Bronchial epithelial cell (primary cell): ENCODE results near the gene MFN1. TPM values are rescaled to one million over a fixed set of nuclear protein-coding genes. Genes with fewer than 3 reads are reported as not detected.

Experiments
- DNase-seq: peaks from one replicate; pipeline ENCODE4 v3.0.0-alpha.2; 2010; ENCODE audit warnings: low read depth
- FAIRE-seq: peaks from 2 replicates; lab custom pipeline; 2011; peaks lifted over from hg19 to GRCh38; lab: Jason Lieb, UNC
- H3K27me3 ChIP-seq: 2 replicates; pipeline ENCODE4 v1.5.1; 2011; ENCODE audit warnings: low read length; ENCODE audit not compliant: control insufficient read depth, insufficient read depth
- H3K36me3 ChIP-seq: 2 replicates; pipeline ENCODE4 v1.5.1; 2011; ENCODE audit warnings: low read length; ENCODE audit not compliant: control insufficient read depth, insufficient read depth
- H3K4me3 ChIP-seq: 2 replicates; pipeline ENCODE4 v1.5.1; 2011; ENCODE audit warnings: mild to moderate bottlenecking, low read depth, low read length, control low read depth
- total RNA-seq: library from RNA; depleted of rRNA; stranded (reverse); fragments of >200 nt; gene quantifications from 2 replicates; pipeline ENCODE4 v1.2.1, GENCODE V29; 2014
- TF ChIP-seq, protein P1 (sequence below): IDR thresholded peaks from 2 replicates; pipeline ENCODE4 v1.5.1; 2011; ENCODE audit warnings: mild to moderate bottlenecking, moderate library complexity, low read length, control low read depth, inconsistent platforms; ENCODE audit not compliant: insufficient read depth, severe bottlenecking

The MFN1 gene
- total RNA-seq, 1 donor from 2014 or later: 47.1 TPM

DNA sequence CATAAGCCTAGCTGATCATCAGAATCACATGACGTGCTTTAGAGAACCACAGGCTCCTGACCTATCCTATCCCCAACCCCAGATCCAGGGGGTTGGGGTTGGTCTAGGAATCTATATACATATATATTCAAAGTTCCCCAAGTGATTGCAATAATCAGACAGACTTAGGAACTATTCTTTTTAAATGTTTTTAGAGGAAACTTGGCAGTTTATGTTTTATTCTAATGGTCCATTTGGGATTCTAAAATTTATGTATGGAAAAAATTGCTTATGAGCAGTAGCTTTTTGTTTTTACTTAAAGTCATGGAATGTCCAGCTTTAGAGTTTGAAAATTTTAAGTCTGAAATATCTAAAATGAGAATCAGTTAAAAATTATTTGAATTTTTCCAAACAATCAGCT is 22.1 kb downstream of the MFN1 start:
- Histone ChIP-seq H3K36me3 (peaks cover 6% of the 10 kb centered on the region), H3K27me3 (no peaks in the 10 kb centered on the region), H3K4me3 (no peak overlapping the region)
- FAIRE-seq: no peak
- no peak for DNase-seq
- TF ChIP-seq, protein P1, sequence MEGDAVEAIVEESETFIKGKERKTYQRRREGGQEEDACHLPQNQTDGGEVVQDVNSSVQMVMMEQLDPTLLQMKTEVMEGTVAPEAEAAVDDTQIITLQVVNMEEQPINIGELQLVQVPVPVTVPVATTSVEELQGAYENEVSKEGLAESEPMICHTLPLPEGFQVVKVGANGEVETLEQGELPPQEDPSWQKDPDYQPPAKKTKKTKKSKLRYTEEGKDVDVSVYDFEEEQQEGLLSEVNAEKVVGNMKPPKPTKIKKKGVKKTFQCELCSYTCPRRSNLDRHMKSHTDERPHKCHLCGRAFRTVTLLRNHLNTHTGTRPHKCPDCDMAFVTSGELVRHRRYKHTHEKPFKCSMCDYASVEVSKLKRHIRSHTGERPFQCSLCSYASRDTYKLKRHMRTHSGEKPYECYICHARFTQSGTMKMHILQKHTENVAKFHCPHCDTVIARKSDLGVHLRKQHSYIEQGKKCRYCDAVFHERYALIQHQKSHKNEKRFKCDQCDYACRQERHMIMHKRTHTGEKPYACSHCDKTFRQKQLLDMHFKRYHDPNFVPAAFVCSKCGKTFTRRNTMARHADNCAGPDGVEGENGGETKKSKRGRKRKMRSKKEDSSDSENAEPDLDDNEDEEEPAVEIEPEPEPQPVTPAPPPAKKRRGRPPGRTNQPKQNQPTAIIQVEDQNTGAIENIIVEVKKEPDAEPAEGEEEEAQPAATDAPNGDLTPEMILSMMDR: no peak

DNA sequence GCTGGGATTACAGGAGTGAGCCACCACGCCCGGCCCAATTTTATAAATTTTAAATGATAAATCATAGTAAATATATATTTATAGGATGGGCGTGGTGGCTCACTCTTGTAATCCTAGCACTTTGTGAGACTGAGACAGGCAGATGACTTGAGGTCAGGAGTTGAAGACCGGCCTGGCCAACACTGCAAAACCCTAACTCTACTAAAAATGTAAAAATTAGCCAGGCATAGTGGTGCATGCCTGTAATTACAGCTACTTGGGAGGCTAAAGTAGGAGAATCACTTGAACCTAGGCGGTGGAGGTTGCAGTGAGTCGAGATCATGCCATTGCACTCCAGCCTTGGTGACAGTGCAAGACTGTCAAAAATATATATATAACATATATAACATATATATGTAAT is 26.4 kb downstream of the MFN1 start:
- no peaks in the 10 kb centered on the region for H3K27me3 ChIP-seq
- peaks cover 6% of the 10 kb centered on the region for H3K36me3 ChIP-seq
- FAIRE-seq (no peak), DNase-seq (no peak)
- H3K4me3 ChIP-seq: no peak overlapping the region
- TF ChIP-seq, protein P1: no peak

DNA sequence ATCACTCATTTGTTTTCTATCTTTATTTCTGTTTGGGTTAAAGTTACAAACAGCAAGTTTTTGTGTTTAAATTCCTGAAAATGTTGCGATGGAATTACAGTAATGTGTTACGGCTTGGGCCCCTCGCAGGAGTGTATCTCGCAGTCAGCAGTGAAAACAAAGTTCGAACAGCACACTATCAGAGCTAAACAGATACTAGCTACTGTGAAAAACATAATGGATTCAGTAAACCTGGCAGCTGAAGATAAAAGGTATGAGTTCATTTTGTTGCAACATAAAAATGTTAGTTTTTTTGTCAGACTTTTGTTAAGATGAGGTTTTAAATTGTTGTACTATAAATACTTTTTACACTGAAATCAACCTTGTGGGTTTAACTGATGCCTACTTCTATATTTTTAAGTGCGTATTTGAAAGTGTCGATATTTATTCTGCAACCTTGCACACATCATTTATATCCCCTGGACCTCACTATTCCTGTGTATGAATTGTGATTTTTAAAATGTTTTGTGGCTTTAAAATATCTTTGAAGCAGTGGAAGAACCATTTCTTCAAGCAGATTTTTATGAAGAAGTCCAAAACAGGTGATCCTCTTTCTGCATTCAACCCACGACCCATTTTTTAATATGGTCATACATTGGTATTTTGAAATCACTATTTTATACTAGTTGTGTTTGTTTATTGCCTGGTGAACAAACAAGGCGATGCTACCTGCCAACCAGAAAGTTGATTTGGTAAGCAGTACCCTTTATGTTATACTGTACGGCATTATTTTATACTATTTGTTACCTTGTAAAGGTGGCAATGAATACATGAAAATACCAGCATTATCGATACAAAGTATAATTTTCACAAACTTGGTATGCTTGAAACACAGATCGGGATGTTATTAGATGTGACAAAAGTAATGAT is 27.8 kb downstream of the MFN1 start:
- Histone ChIP-seq H3K27me3 (no peaks in the 10 kb centered on the region), H3K4me3 (no peak overlapping the region), H3K36me3 (peaks cover 4% of the 10 kb centered on the region)
- no peak for FAIRE-seq
- TF ChIP-seq, protein P1: no peak
- no peak for DNase-seq

DNA sequence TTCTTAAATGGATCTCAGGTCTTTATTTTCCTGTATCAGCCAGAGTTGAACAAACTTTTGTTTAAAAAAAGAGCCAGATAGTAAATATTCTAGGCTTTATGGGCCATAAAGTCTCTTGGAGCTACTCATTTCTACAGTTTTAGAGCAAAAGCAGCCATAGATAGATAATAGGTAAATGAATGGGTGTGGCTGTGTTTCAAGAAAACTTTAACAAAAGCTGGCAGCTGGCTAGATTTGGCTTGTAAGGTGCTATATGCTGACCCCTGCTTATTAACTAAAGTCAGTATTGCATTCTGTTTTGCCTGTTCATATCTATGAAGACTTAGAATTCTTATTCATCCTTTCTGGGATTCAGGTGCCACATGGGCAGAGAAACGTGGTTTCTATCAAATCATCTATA is 29.0 kb downstream of the MFN1 start:
- no peak overlapping the region for H3K4me3 ChIP-seq
- TF ChIP-seq, protein P1: no peak
- no peak for FAIRE-seq
- no peaks in the 10 kb centered on the region for H3K27me3 ChIP-seq
- peaks cover 3% of the 10 kb centered on the region for H3K36me3 ChIP-seq
- DNase-seq: no peak

DNA sequence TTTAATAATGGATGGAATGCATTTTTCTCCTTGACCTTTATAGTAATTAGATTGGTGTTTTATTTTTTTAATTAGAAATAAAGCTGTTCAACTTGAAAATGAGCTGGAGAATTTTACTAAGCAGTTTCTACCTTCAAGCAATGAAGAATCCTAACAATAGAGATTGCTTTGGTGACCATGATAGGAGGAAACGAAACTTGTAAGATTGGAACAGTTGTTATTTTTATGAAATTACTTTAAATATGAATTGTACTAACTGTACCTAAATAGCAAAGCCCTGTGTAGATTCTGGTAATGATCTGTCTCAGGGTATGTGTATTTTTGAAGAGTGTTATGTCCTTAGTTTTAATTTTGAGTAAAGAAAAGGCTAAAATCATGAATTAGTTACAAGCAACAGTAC is 44.4 kb downstream of the MFN1 start:
- H3K36me3 ChIP-seq: peaks cover 6% of the 10 kb centered on the region
- no peak for FAIRE-seq

More for the DNA sequence above, 44.4 kb downstream of the MFN1 start:
- TF ChIP-seq, protein P1: no peak
- no peak for DNase-seq
- H3K4me3 ChIP-seq: no peak overlapping the region
- H3K27me3 ChIP-seq: no peaks in the 10 kb centered on the region
